GM10248 (cell line): ENCODE data around the gene PDE1C.

Experiments
- CTCF ChIA-PET: fragments of 300-600 bp; sonication (Branson Sonifier 250); formaldehyde crosslinking; extraction: SDS; loops from one replicate; lab custom pipeline; 2021; ENCODE audit warnings: antibody characterized with exemption; lab: Yijun Ruan, JAX
- POLR2A ChIA-PET: fragments of 350-650 bp; sonication (Branson Sonifier 250); formaldehyde crosslinking; extraction: SDS; loops from one replicate; lab custom pipeline; 2020; ENCODE audit warnings: antibody characterized with exemption; lab: Yijun Ruan, JAX
- DNase-seq: peaks from one replicate; pipeline ENCODE4 v3.0.0; 2012; ENCODE audit errors: extremely low spot score
- TF ChIP-seq, protein P1 (sequence below): IDR thresholded peaks from 2 replicates; pipeline ENCODE4 v1.5.1; 2012; ENCODE audit warnings: mild to moderate bottlenecking, low read depth; ENCODE audit errors: extremely low read depth, missing control alignments, control extremely low read depth

PDE1C gene

DNA sequence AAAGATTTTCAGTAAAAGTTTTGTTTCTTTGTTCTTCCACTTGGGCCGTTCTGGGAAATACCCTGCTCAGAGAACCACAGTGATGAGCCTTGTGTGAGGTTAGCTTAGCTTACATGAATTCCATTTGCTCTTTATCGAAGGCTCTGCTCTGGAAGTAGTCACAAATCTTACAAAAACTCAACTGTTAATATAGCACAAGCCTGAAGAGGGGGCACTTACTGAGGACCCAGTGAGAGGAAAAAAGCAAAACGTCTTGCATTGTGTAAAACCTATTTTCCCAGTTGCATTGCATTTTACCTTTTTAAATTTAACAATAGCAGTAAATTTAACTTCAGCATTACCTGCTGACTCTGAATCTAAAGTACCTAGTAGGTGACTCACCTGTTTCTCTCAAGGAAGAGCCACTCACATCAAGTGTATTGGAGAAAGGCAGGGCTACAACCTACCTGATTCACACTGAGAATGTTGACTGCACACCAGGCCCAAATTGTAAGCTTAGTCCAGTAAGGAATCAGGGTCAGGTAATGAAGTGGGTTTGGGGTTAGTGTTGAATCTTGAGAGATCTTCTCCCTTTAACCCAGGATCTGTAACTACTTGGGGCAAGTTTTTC, 340.9 kb downstream of the PDE1C start:
- DNase-seq, result no peak
- TF ChIP-seq, protein P1, sequence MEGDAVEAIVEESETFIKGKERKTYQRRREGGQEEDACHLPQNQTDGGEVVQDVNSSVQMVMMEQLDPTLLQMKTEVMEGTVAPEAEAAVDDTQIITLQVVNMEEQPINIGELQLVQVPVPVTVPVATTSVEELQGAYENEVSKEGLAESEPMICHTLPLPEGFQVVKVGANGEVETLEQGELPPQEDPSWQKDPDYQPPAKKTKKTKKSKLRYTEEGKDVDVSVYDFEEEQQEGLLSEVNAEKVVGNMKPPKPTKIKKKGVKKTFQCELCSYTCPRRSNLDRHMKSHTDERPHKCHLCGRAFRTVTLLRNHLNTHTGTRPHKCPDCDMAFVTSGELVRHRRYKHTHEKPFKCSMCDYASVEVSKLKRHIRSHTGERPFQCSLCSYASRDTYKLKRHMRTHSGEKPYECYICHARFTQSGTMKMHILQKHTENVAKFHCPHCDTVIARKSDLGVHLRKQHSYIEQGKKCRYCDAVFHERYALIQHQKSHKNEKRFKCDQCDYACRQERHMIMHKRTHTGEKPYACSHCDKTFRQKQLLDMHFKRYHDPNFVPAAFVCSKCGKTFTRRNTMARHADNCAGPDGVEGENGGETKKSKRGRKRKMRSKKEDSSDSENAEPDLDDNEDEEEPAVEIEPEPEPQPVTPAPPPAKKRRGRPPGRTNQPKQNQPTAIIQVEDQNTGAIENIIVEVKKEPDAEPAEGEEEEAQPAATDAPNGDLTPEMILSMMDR, result no peak
- POLR2A ChIA-PET, result no interaction called here
- CTCF ChIA-PET, result interaction anchor here (0.6 to 0.9 kb wide), 2 partner anchors 16 to 21 kb away, joined by 3 read pairs; no protein-coding TSS in a partner anchor

DNA sequence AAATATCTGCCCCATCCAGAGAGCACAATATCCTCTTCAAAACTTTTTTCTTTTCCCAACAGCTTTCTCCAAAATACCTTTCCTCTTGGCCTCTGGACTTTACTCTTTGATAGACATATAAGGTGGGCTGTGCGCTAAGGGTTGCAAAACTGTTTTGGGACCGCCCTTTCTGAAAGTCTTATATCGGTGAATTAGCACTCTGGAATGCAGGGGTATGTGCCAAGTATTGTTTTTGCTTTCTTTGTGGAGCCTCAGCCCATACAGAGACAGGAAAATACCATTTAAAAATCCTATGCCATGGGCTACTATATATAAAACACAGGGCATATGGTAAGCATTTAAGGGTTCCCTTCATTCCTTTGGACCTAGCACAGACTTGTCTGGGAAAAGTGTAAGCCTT, 345.5 kb downstream of the PDE1C start:
- ChIA-PET CTCF (interaction anchor here (1.1 to 1.4 kb wide), 2 partner anchors 11 to 19 kb away, joined by 3 to 4 read pairs; no protein-coding TSS in a partner anchor), POLR2A (no interaction called here)
- DNase-seq, result no peak
- TF ChIP-seq, protein P1, result no peak

DNA sequence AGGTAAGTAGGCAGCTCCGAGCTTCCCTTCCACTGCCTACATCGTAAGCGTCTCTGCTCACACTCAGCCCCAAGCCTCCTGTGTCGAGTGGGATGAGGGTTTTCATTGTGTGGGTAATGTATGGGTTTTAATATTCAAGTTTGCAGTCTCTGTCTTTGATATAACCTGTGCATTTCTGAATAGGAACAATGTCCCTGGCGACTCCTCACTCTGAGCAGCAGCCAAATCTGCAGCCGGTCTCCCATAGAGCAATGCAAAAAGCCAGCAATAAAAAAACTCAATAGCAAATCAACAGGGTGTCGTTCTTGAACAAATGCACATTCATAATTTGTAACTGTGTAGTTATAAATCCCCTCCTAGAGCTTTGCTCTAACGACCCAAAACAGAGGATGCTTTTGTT, 349.8 kb downstream of the PDE1C start:
- ChIA-PET POLR2A (no interaction called here), CTCF (no interaction called here)
- TF ChIP-seq, protein P1, result no peak
- DNase-seq, result no peak

DNA sequence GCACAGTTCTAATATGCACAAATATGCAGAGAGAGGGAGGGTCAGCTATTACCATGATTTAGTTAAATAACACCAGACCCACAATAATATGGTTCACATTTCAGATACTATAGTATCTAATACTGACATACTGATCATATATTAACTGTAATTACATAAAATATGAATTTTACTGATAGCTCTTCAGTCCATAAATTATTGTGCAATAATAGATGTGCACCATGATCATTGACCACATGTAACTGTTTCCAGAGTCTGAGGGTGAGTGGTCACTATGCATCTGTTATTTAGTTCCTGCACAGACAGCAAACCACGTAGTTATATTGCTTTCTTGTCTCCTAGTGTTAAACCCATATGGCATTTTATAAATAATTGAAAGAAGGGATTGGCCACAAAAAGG, 353.9 kb downstream of the PDE1C start:
- TF ChIP-seq, protein P1, result no peak
- POLR2A ChIA-PET, result no interaction called here
- no peak for DNase-seq
- CTCF ChIA-PET, result interaction anchor here (1.2 kb wide), 1 partner anchor 582 kb away, joined by 4 read pairs; no protein-coding TSS in a partner anchor

DNA sequence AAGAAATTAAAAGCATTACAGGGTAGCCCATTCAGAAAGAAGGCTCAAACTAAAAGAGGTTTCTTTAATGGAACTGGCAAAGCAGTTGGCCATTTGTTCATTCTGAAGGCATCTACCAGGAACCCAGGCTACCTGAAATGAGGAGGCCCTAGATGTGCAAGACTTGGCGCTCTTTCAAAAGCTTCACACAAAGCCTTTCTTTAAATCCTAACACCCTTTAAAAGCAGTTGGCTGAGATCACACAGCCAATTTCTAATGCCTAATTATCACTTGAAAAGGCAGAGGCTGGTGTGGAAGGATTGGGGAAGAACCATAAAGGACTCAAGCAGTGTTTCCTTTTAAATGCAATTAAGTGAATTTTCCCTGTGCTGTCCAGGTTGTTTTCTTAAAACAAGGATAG, 360.0 kb downstream of the PDE1C start:
- TF ChIP-seq, protein P1, result no peak

DNA sequence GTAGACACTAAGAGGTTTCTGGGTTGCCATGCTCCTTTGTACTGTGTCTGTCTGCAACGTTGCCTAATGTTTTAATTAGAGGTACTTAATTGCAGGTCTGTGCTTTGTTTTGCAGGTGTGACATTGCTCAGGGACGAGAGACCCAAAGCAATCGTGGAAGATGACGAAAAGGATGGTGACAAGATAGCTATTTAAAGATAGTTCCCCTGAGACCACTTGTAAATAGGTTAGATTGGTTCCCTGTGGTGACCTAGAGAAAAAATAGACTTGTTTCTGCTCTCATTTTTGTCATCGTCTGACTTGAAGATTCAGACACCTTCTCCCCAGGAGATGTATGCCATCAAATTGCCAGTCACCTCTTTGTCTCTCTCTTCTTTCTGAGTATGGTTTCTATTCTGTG, 363.1 kb downstream of the PDE1C start:
- TF ChIP-seq, protein P1, result no peak
- no peak for DNase-seq
- ChIA-PET POLR2A (no interaction called here), CTCF (no interaction called here)

More for the DNA sequence above, 360.0 kb downstream of the PDE1C start:
- no peak for DNase-seq
- ChIA-PET CTCF (no interaction called here), POLR2A (no interaction called here)
